ENCODE data around the gene ASGR2.
"Not testable (repeated sequence)": the region's sequence is repeated elsewhere in the genome, so short reads cannot be mapped to it uniquely, and the experiment has no call there.

Gene ASGR2

DNA sequence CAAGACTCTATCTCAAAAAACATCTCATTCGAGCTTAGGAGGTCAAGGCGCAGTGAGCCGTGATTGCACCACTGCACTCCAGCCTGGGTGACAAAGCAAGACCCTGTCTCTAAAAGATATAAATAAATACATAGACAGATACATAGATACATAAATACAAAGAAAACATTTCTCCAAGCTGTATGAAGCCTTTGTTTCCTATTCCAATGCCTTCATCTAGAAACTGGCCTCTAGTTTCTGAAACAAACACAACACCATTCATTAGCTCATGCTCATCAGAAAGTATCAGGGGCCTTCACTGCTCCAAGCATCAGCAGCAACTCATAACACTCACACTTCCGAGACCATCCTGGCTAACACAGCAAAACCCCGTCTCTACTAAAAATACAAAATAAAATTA lies 10.3 kb upstream of the ASGR2 start:
- DNase-seq (ENCODE audit: low spot score): no peak

DNA sequence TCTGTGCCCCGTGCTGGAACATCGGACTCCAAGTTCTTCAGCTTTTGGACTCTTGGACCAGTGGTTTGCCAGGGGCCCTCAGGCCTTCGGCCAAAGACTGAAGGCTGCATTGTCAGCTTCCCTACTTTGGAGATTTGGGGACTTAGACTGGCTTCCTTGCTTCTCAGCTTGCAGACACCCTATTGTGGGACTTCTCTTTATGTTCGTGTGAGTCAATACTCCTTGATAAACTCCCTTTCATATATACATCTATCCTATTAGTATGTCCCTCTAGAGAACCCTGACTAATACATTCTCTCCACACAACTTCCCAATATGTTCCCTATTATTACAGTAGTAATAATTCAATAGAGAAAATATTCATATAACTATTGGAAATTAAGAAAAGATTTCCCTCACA lies 9.2 kb upstream of the ASGR2 start:
- no peak for DNase-seq (ENCODE audit: low spot score)

DNA sequence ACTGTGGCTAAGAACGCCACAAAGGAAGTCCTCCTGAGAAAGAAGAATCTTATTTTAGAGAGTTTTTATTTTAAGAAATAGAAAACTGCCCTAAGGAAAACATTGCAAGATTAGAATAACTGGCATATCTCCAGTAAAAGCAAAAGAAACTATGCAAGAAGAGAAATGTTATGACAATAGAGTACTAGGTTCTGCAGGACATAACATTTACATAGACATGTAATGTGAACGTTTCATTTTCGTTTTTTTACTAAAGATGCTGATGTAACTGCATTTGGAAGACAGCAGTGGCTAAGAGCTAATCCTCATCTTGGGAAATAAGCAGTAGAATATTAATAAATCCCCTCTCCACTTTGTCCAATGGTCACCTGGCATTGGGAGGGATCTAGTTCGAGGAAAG lies 7.8 kb upstream of the ASGR2 start:
- no peak for DNase-seq (ENCODE audit: low spot score)

DNA sequence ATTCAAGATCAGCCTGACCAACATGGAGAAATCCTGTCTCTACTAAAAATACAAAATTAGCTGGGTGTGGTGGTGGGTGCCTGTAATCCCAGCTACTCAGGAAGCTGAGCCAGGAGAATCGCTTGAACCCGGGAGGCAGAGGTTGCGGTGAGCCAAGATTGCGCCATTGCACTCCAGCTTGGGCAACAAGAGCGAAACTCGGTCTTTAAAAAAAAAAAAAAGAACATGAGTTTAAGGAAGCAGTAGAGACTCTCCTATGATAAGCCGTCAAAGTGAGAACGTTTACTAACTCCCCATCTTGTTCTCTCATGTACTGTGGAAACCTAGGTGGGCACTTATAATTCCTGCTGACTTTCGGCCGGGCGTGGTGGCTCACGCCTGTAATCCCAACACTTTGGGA lies 6.0 kb upstream of the ASGR2 start:
- not testable (repeated sequence) for DNase-seq (ENCODE audit: low spot score)

DNA sequence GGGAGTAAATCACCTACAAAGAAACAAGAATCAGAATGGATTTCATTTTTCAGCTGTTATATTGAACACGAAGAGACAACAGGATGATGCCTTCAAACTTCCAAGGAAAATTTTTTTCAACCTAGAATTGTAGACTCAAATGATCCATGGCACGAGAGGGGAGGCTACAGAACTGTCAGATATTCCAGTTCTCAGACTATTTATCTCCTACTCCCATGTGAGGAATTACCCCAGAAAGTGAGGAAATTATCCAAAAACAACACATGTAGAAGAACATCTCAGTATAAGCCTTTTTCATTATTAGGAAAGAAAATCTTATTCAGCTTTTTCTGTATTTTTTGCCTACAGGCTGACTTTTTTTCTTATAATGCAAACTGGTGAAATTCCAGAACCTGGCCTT lies 5.5 kb upstream of the ASGR2 start:
- DNase-seq (ENCODE audit: low spot score): no peak

DNA sequence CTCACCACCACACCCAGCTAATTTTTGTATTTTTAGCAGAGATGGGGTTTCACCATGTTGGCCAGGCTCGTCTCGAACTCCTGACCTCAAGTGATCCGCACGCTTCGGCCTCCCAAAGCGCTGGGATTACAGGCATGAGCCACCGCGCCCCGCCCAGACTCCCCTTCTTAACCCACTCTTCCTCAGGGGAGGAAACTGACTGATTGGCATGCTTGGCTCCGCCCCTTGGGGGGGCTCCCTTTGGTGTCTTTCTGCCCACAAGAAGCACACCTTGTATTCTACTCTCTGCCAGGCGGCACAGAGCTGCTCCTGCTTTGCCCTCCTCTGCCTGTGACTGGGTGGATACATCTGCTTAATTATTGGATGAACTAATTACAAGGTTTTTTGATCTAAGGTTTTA lies 4.7 kb upstream of the ASGR2 start:
- no peak for DNase-seq (ENCODE audit: low spot score)

DNA sequence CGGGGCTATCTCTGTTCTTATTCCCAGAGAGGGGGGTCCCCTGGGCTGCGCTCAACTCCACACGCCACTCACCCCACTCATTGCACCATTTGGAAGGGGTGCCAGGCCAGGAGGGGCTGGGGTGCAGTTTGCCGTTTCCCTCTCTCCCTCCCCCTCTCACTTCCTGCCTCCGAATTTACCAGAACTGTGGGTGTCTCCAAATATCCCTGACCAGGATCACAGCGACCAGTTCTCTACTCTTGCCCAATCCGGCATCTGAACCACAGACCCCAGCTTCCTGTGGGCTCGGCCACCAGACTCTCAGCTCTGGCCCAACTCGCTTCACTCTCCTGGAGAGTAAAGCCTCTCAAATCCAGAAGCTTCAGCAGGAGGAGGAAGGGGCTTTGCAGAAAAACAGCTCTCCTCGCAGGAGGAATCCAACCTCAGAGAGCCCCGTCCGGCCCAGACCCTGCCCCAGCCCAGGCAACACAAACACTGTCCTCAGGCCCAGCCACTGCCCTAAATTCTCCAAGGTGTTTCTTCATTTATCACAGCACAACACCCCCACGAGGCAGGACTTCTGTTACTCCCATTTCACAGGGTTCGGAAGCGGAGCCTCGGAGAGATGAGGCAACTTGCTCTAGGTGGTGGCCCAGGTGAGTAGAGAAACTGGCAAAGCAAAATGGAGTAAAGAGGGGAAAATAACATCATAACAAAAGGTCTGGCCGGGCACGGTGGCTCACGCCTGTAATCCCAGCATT lies 423 bp upstream of the ASGR2 start:
- DNase-seq (ENCODE audit: low spot score): no peak

DNA sequence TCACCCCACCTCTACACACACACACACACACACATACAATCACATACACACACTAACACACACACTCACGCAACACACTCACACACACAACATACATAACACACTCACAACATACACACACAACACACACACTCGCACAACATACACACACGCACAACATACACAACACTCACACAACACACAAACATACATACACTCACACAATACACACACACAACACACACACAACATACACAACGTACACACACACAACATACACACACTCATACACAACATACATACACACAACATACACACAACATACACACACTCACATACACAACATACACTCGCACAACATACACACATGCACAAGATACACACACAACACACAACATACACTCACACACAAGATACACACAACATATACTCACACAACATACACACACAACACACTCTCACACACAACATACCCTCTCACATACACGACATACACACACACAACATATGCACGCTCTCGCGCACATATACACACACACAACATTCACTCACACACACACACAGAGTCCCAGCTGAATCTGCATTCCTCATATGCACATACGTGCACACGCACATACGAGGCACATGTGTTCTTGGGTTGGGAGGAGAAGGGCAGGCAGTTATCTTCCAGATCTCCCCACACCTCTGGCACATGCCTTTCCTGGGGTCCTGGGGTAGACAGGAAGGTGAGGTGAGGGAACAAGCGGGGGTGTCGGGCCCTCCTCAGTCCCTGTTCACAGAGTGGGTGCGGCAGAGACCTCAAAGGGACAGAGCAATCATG lies 1.1 kb downstream of the ASGR2 start:
- DNase-seq (ENCODE audit: low spot score): no peak

DNA sequence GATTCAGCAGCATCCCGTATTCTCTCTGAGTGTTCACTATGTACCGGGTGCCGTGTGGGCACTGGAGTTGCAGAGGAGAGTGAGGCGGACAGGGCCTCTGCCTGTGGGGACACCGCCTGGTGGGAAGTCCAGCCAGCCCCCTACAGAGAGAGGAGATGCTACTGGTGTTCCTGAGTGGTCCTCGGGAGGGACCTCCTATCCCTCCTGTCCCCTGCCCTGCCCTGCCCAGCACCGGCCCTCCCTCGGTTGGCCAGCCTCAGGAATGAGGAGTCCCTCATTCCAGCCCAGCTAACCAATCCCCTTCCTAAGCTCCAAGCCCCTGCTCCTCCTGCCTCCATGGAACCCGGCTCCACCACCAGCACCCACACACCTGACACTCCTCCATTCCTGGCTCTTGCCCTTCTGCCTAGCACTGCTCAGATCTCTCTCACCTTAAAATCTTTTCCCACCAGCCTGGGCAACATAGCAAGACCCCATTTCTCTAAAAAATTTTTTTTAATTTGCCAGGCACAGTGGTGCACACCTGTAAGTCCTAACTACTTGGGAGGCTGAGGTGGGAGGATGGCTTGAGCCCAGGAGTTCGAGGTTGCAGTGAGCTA lies 2.0 kb downstream of the ASGR2 start:
- no peak for DNase-seq (ENCODE audit: low spot score)

DNA sequence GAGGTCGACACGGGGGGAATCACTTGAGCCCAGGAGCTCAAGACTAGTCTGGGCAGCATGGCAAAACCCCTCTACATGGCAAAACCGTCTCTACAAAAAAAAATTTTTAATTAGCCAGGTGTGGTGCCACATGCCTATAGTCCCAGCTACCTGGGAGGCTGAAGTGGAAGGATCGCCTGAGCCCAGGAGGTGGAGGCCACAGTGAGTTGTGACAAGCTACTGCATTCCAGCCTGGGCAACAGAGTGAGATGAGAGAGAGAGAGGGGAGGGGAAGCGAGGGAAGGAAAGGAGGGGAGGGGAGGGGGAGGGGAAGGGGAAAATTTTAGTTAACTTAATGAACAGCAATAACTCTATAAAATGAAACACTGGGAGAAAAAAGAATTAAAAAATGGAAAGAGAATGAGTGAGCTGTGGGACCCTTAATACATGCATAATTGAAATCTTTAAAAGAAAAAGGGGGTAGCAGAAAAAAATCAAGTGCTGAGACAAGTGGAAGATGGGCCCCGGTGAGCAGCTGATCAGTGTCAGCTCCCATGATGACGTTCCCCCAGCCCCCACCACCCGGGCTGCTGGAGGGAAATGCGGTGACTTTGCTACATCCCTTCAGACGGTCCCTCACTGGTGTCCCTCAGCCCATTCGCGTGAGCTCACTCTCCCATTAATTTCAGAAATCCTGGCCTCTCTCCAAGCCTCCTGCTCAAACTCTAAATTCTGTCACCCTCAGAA lies 2.7 kb downstream of the ASGR2 start:
- no peak for DNase-seq (ENCODE audit: low spot score)

DNA sequence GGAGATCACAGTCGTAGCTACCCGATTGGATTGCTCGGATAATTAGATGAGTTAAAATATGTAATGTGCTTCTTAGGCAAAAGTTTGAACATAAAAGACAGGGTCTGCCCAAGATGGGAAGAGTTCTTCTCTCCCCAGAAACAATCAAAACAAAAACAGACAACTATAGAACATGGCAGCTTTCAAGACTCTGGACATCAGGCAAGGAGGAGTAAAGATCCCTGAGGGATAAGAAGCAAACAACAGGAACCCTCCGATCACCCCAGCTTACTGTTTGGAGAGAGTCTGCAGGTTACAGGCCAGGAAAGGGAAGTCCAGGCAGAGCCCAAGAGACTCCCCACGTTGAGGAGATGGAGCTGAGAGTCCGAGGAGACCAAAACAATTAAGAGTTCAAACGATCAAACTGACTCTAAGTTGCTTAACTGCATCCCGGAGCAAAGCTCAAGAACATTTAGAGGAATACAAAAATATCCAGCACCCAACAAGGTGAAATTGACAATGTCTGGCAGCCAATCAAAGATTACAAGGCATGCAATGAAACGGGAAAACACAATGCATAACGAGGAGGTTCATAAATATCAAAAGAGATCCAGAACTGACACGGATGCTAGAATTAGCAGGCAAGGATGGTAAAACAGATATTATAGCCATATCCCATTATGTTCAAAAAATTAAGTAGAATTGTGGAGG lies 3.9 kb downstream of the ASGR2 start:
- no peak for DNase-seq (ENCODE audit: low spot score)

DNA sequence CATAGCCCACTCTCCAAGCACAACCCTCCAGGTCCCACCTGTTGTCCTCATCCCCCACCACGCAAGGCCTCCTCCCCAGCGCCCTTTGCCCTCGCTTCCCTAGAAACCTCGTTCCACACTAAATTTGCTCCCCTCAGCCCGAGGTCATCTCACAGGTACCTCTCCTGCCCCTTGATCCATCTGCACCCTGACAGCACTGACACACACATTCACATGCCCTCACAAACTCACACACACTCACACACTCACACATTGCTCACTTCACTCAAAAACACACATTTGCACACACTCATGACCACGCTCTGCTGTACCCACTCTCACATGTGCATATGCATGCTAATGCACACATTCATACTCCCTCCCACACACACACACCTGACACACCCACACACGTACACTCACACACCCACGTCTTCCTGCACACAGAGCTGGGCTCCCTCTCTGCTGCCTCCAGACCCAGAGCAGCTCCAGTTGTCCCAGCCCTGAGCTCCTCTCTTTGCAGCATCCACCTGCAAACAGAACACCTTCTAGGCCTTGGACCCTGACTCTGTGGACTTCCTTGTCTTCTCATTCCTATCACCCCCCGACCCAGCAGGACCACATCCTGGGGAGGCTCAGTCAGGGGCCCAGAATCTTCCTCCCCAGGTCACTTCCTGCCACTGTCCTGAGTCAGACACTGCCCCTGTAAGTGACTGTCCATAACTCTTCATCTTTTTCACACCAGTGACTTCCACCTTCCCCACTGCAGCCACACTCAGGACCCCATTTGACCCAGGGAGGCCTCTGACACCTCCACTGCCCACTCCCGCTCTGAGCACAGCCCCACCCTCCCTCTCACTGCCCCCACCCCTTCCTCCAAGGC lies 4.9 kb downstream of the ASGR2 start:
- DNase-seq (ENCODE audit: low spot score): no peak

DNA sequence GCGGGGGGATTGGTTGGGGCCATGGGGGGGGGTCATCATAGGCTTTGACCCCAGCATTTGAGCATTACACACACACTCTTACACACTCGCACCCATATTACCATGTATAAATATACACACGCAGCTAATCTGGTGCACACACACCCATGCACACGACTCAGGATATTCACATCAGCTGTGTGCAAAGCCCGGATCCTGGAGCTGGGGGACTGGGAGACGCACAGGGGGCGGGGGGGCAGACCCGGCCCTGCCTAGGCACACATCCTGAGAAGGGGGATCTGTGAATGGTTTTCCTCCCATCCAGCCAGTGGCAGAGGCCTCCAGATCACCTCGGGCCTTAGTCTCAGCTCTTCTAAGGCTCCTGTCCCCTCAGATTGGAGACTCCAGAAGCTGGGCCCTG lies 5.6 kb downstream of the ASGR2 start:
- DNase-seq (ENCODE audit: low spot score): no peak

DNA sequence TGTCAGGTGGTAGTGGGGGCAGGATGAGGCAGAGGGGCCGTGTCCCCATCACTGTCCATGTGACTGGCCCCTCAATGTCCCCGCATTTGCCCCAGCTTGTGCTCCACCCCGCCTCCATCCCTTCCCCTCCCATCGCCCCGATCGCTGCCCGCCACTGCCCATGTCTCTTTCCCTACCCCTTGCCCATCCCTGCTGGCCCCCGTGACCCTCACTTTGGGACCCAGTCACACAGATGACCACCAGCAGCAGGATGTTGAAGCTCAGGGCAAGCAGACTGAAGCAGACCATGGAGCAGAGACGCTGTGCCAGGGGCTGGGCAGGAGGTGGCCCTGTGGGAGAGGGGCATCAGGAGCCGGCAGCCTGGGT lies 6.1 kb downstream of the ASGR2 start:
- no peak for DNase-seq (ENCODE audit: low spot score)

DNA sequence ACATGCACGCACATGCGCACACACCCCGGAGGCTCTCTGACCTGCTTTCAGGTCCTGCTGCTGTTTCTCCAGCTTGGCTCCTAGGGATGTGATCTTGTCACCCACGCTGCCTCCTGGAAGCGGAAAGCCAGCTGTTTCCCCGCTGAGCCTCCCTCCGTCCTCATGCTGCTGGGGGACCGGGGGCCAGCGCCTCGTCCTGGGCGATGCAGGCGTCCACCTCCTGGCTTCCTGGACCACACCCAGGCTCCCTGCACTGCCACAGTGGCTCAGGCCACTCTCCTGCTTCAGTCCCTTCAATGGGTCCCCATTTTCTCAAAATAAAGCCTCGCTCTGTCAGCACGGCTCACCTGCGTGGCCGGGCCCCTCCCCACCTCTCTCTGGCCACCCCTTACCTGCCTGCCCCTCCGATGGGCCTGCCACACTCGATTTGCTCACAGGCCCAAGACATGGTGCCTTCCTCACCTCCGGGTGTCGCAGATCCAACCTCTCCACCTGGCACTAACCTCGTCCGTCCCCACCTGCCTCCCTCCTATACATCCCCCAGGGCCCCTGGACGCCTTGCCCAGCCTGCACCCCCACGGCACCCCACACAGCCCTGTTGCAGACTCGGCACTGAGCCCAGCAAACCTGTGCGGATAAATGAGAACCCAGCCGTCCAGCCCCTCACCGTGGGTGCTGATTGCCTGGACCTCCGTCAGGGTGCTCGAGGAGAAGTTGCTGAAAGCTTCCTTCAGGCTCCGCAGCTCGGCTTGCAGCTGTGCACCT lies 6.6 kb downstream of the ASGR2 start:
- no peak for DNase-seq (ENCODE audit: low spot score)

DNA sequence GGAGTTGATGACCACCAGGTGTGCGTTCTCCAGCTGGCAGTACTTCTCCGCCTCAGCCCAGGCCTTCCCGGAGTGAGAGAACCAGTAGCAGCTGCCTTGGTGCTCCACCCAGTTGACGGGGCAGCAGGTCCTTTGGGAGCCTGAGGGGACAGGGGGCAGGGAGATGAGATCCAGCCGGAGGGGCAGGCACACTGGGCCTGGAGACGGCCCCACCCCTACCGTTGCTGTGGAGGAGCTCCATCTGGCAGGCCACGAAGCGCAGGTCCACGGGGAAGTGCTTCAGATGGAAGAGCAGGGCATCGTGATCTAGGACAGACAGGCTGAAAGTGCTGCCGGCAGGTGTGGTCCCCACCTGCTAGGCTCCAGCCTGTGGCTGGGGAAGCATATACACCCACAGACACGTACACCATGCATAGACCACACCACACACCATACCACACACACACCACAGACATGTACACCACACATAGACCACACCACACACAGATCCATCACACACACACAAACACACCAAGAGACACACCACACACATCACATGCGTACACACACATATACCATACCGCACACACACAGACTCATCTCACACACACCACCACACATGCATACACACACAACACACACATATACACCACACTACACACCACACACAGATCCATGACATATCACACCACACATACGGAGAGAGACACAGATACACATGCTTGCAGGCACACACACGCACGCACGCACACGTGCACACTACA lies 7.4 kb downstream of the ASGR2 start:
- no peak for DNase-seq (ENCODE audit: low spot score)

DNA sequence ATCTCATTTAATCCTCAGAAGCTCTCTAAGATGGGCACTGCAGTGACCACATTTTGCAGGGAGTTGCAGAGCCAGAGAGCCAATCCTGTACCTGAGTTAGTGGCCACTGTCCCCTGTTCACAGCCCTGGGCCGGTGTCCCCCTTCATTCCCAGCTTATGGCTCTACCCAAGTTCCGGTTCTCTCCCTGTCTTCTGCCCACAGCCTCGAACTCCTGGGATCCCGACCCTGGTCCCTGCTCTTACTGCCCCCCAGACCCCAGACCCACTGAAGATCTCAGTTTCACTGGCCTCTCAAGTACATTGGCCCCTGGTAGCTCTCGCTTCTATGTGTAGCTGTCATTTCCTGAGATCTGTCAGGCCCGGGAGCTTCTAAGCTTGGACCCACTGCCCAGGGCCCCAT lies 12.2 kb downstream of the ASGR2 start:
- no peak for DNase-seq (ENCODE audit: low spot score)

DNA sequence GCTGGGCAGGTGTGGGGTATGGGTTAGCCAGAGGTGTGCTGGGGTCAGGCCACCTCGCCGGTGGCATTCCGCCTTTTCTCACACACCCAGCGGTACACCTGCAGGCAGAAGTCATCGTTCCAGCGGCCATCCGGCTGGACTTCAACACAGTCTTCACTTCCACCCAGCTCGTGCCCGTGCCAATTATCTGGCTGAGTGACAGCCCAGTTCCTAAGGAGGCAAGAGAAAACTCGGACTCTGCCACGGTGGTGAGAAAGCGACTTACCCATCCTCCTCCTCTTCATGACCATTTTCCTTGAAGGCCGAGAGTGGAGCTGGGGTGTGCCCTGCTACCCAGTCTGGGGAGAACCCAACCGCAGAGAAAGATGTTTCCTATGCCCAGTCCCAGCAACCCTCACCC lies 13.1 kb downstream of the ASGR2 start:
- no peak for DNase-seq (ENCODE audit: low spot score)

DNA sequence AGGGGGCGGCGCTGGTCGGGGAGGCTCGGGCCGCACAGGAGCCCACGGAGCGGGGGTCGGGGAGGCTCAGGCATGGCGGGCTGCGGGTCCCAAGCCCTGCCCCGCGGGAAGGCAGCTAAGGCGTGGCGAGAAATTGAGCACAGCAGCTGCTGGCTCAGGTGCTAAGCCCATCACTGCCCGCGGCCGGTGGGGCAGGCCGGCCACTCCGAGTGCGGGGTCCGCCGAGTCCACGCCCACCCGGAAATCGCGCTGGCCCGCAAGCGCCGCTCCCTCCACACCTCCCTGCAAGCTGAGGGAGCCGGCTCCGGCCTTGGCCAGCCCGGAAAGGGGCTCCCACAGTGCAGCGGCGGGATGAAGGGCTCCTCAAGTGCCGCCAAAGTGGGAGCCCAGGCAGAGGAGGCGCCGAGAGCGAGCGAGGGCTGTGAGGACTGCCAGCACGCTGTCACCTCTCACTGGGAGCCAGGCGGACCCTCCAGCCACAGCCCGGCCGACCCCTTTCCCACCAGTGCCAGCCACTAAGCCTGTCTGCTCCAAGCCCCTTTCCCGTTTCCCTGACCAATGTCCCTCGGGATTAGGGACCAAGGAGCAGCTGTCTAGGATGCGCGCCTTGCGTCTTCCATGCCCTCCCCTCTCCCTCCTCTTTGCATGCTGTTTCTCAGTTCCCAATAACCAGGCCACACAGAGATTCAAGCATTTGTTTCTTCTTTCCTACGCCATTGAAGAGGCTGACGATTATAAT lies 13.8 kb downstream of the ASGR2 start:
- DNase-seq (ENCODE audit: low spot score): not testable (repeated sequence)

All from hepatic stellate cell (primary cell).